H1 (cell line): ENCODE measurements around the gene FAM234A. TPM values are rescaled to one million over a fixed set of nuclear protein-coding genes. Genes with fewer than 3 reads are reported as not detected.

Experiments
- CTCF ChIP-seq, 3 experiments: IDR thresholded peaks; 1 replicate in 2 of 3; 2 replicates in 1 of 3; pipeline versions ENCODE4 v1.5.1 to v1.6.1; 2011; ENCODE audit warnings: low read length in 3 of 3, mild to moderate bottlenecking in 3 of 3, inconsistent platforms in 2 of 3, low read depth in 1 of 3, moderate library complexity in 1 of 3; ENCODE audit not compliant: insufficient read depth in 1 of 3; ENCODE audit errors: control extremely low read depth in 1 of 3
- E2F6 ChIP-seq: IDR thresholded peaks from 2 replicates; pipeline ENCODE4 v1.6.1; 2012; ENCODE audit warnings: inconsistent platforms
- EGR1 ChIP-seq: IDR thresholded peaks from 2 replicates; pipeline ENCODE4 v1.6.1; 2011; ENCODE audit warnings: low read depth, low read length, borderline replicate concordance
- JUN ChIP-seq: IDR thresholded peaks from 2 replicates; pipeline ENCODE4 v1.6.1; 2011; ENCODE audit warnings: low read depth, mild to moderate bottlenecking, improper control_type of control experiment, low read length
- MAX ChIP-seq: IDR thresholded peaks from 2 replicates; pipeline ENCODE4 v1.6.1; 2012; ENCODE audit warnings: inconsistent platforms
- NANOG ChIP-seq: IDR thresholded peaks from 2 replicates; pipeline ENCODE4 v1.6.1; 2011; ENCODE audit warnings: low read length, low read depth, mild to moderate bottlenecking, inconsistent platforms; ENCODE audit not compliant: insufficient read depth, poor library complexity, severe bottlenecking
- RFX5 ChIP-seq: IDR thresholded peaks from 2 replicates; pipeline ENCODE4 v1.6.1; 2011; ENCODE audit warnings: low read depth, low read length, improper control_type of control experiment, borderline replicate concordance
- SAP30 ChIP-seq: fragments of 300-600 bp; sonication (generic); IDR thresholded peaks from 2 replicates; pipeline ENCODE4 v1.7.1; 2012; ENCODE audit warnings: low read length, moderate library complexity, mild to moderate bottlenecking, inconsistent platforms; ENCODE audit not compliant: insufficient read depth, insufficient replicate concordance
- YY1 ChIP-seq: IDR thresholded peaks from 2 replicates; pipeline ENCODE4 v1.6.1; 2011; ENCODE audit warnings: low read depth, mild to moderate bottlenecking, low read length
- polyA plus RNA-seq, 7 experiments: library from polyadenylated mRNA; depleted of rRNA in 3 of 7; stranded (reverse) in 5 of 7; unstranded in 2 of 7; fragments of >200 nt in 5 of 7; fragments of 200-250 nt in 2 of 7; gene quantifications; 1 replicate in 5 of 7; 2 replicates in 1 of 7; 4 replicates in 1 of 7; pipeline versions ENCODE4 v1.2.1 to v1.2.3, GENCODE V29; 2011 to 2013; ENCODE audit warnings: missing spikeins in 2 of 7, mixed read lengths in 2 of 7
- total RNA-seq: library from RNA; stranded (reverse); fragmentation: NEBNext Ultra II Directional; extraction: Animal tissue kit (Norgen Biotek cat#: 25700); gene quantifications from 2 replicates; pipeline ENCODE4 v1.2.1, GENCODE V29; 2021

FAM234A gene
- total and polyA plus RNA-seq, 2 of the 8 experiments (the other 6 are each of a cell fraction or from before 2014, with no cell fraction given), result 80.6 to 104 TPM

- TF ChIP-seq JUN (no peak), NANOG (no peak), RFX5 (no peak), EGR1 (no peak), YY1 (no peak), SAP30 (no peak), CTCF (IDR thresholded peaks at IDR 0.05; ENCODE audit: control extremely low read depth in 1 of 3, insufficient read depth in 1 of 3, low read depth in 1 of 3, low read length in 3 of 3) (no peak), E2F6 (no peak), MAX (no peak)
Measured at GRCh38 chr16:283033-283805, 48.6 kb downstream of the FAM234A start, which contains the start of gene PDIA2 (continued).
